ENCODE results near the gene TULP3. TPM values are rescaled to one million over a fixed set of nuclear protein-coding genes. Genes with fewer than 3 reads are reported as not detected.

Gene TULP3
- total and polyA plus RNA-seq, 2 experiments from 2014 or later = 19.0 to 22.9 TPM

DNA sequence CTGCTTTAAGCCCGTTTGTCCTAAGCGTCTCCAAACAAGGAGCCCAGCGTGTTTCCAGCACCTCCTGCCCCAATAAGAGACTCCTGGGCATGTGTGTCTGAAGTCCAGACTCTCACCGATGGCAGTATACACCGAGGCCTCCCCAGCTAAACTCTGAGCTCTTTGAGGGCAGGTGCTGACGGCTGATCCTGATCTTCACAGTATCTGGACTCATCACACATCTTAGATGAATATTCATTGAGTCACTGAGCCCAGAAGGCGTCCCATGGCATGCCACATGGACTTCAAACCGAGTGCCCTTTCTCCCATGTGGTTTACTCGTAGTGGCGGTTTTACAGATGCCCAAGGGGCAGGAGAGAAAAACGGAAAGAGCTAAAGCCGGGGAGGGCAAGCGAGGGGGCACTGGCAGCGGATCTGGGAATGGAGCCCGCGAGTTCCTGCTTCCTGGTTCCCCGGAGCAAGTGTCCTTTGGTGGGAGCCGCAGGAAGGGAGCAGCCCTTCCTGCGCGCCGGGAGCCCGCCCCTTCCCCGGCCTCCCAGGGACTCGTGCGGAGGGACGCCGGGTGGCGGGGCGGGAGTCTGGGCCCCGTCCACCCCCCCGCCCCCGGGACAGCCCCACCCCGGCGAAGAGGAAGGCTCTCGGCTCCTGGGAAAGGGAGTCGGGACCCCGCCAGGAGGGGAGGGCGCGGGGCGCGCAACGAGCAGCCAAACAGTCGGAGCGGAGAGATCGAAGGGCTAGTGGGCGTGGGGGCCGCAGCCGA lies 67.9 kb downstream of the TULP3 start:
- Histone ChIP-seq H3K4me1 (ENCODE audit: insufficient read depth) (peaks cover 22% of the 10 kb centered on the region), H3K4me3 (peak overlapping the region; percentile 61), H3K4me2 (peak overlapping the region; percentile 97), H3K27ac (peak overlapping the region; percentile 88), H3K9me2 (replicated peaks; ENCODE audit: insufficient read depth) (no peaks in the 10 kb centered on the region), H3K36me3 (replicated peaks; ENCODE audit: insufficient read depth, low read depth) (no peaks in the 10 kb centered on the region), H3K27me3 (no peaks in the 10 kb centered on the region), H2AFZ (peak overlapping the region; percentile 78), H4K20me1 (ENCODE audit: insufficient read depth, poor library complexity, severe bottlenecking) (no peaks in the 10 kb centered on the region), H3K9me3 (ENCODE audit: low read depth) (no peaks in the 10 kb centered on the region), H3K79me2 (peaks cover 4% of the 10 kb centered on the region)
- no peak for TF ChIP-seq EZH2phosphoT487 (IDR thresholded peaks at IDR 0.05; ENCODE audit: low read depth, severe bottlenecking, unreplicated experiment)
- TF ChIP-seq EZH2 (IDR thresholded peaks at IDR 0.05; ENCODE audit: borderline replicate concordance) = no peak
- TF ChIP-seq, protein P1, sequence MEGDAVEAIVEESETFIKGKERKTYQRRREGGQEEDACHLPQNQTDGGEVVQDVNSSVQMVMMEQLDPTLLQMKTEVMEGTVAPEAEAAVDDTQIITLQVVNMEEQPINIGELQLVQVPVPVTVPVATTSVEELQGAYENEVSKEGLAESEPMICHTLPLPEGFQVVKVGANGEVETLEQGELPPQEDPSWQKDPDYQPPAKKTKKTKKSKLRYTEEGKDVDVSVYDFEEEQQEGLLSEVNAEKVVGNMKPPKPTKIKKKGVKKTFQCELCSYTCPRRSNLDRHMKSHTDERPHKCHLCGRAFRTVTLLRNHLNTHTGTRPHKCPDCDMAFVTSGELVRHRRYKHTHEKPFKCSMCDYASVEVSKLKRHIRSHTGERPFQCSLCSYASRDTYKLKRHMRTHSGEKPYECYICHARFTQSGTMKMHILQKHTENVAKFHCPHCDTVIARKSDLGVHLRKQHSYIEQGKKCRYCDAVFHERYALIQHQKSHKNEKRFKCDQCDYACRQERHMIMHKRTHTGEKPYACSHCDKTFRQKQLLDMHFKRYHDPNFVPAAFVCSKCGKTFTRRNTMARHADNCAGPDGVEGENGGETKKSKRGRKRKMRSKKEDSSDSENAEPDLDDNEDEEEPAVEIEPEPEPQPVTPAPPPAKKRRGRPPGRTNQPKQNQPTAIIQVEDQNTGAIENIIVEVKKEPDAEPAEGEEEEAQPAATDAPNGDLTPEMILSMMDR (IDR thresholded peaks at IDR 0.05; ENCODE audit: poor library complexity) = no peak
- WGBS (ENCODE audit: low lambda C conversion rate, missing lambda C conversion rate) = under 1% methylated on average over 17 of the region's 48 CpGs
- peak; percentile 73 for DNase-seq (ENCODE audit: low spot score)

DNA sequence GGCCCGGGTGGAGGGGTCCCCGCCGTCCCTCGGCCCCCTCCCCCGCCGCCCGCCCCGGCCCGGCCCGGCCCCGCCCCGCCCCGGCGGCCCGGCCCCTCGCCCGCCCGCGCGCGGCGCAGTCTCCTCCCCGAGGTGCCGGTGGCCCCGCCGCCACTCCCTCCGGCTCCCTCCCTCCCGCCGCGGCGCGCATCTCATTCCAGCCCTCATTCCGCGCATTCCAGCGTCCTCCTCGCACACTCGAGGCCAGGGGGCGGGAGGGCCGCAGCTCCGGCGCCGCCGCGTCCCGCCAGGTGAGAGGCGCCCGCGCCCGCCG lies 68.5 kb downstream of the TULP3 start, which contains the start of gene TEAD4:
Gene TEAD4, plus strand, starts transcription at position 206 of the 313 bp plus-strand sequence.
- no peaks in the 10 kb centered on the region for H4K20me1 ChIP-seq (ENCODE audit: insufficient read depth, poor library complexity, severe bottlenecking)
- peak within 1 kb of the TSS; percentile 89 for H3K27ac ChIP-seq
- peak within 1 kb of the TSS; percentile 79 for H2AFZ ChIP-seq
- H3K4me1 ChIP-seq (ENCODE audit: insufficient read depth) = peaks cover 22% of the 10 kb centered on the region
- peak within 1 kb of the TSS; percentile 97 for H3K4me2 ChIP-seq
- no peaks in the 10 kb centered on the region for H3K9me3 ChIP-seq (ENCODE audit: low read depth)
- peak within 1 kb of the TSS; percentile 75 for H3K4me3 ChIP-seq
- peaks cover 6% of the 10 kb centered on the region for H3K79me2 ChIP-seq
- H3K9me2 ChIP-seq (replicated peaks; ENCODE audit: insufficient read depth) = no peaks in the 10 kb centered on the region
- peak; percentile 90 for DNase-seq (ENCODE audit: low spot score)
- TF ChIP-seq, protein P1 (IDR thresholded peaks at IDR 0.05; ENCODE audit: poor library complexity) = no peak
- no peak for TF ChIP-seq EZH2 (IDR thresholded peaks at IDR 0.05; ENCODE audit: borderline replicate concordance)
- no peak for TF ChIP-seq EZH2phosphoT487 (IDR thresholded peaks at IDR 0.05; ENCODE audit: low read depth, severe bottlenecking, unreplicated experiment)
- H3K36me3 ChIP-seq (replicated peaks; ENCODE audit: insufficient read depth, low read depth) = no peaks in the 10 kb centered on the region
- 3% methylated on average over 7 of the region's 50 CpGs for WGBS (ENCODE audit: low lambda C conversion rate, missing lambda C conversion rate)
- H3K27me3 ChIP-seq = no peaks in the 10 kb centered on the region

DNA sequence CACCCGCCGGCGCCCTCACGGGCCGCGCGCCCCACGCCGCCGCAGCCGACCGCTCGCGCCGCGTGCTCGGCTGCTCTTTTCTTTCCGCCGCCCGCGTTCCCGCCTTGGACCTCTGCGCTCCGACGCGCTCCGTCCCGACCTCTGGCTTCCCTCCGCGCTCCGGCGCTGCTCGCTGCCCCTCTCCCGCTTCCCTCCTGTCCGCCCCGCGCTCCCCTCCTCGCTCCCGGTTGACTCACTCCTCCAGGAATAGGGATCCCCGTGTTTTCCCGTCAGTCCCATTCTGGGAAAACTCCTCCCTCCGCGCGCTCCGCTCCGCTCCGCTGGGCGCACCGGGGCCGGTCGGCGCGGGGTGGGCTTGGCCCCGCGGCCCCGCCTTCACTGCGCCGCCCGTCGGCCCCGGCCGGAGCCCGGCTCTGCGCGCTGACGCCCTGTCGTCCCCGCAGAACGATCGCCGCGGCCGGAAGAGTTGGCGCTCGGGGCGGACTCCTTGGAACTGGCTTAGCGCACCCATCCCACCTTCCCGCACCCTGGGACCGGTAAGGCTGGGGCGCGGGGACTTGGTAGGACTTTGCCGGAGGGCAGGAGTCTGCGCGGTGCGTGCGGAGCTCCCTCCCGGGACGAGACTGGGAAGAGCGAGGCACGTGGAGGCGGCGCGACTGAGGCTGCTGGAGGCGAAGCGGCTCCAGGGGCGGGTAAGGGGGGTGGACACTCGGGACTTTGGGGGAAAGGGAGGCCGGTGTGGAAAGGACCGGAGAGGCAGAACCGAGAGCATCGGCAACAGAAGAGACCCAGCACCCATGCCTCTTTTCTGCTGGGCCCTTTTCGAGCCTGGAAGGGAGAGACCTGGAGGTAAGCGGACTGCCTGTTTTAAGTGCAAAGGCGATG lies 69.1 kb downstream of the TULP3 start:
- no peaks in the 10 kb centered on the region for H3K36me3 ChIP-seq (replicated peaks; ENCODE audit: insufficient read depth, low read depth)
- H3K27me3 ChIP-seq = no peaks in the 10 kb centered on the region
- no peaks in the 10 kb centered on the region for H3K9me2 ChIP-seq (replicated peaks; ENCODE audit: insufficient read depth)
- peak overlapping the region; percentile 97 for H3K4me2 ChIP-seq
- H3K27ac ChIP-seq = peak overlapping the region; percentile 89
- TF ChIP-seq EZH2 (IDR thresholded peaks at IDR 0.05; ENCODE audit: borderline replicate concordance) = no peak
- TF ChIP-seq, protein P1 (IDR thresholded peaks at IDR 0.05; ENCODE audit: poor library complexity) = no peak
- no peak for TF ChIP-seq EZH2phosphoT487 (IDR thresholded peaks at IDR 0.05; ENCODE audit: low read depth, severe bottlenecking, unreplicated experiment)
- 2% methylated on average over 59 of the region's 104 CpGs for WGBS (ENCODE audit: low lambda C conversion rate, missing lambda C conversion rate)
- H2AFZ ChIP-seq = peak overlapping the region; percentile 79
- peaks cover 6% of the 10 kb centered on the region for H3K79me2 ChIP-seq
- peaks cover 22% of the 10 kb centered on the region for H3K4me1 ChIP-seq (ENCODE audit: insufficient read depth)
- peak overlapping the region; percentile 75 for H3K4me3 ChIP-seq
- H3K9me3 ChIP-seq (ENCODE audit: low read depth) = no peaks in the 10 kb centered on the region
- peak; percentile 79 for DNase-seq (ENCODE audit: low spot score)
- no peaks in the 10 kb centered on the region for H4K20me1 ChIP-seq (ENCODE audit: insufficient read depth, poor library complexity, severe bottlenecking)

All from hepatocyte (in vitro differentiated cells).